NK-92 treated with Interleukin-12 subunit alpha and Interleukin-12 subunit beta, amount 100 ng/mL, for 24 hours (cell line): ENCODE measurements around the gene LPP.
"Not testable (repeated sequence)": the region's sequence is repeated elsewhere in the genome, so short reads cannot be mapped to it uniquely, and the experiment has no call there.

Experiments used
- DNase-seq: peaks from one replicate; lab custom pipeline; 2025; lab: John Stamatoyannopoulos, UW

LPP gene

GRCh38 chr3:188400494-188401243 lies 246.7 kb downstream of the LPP start:
- DNase-seq = no peak

GRCh38 chr3:188401244-188401993 lies 247.5 kb downstream of the LPP start:
- DNase-seq = no peak

- DNase-seq = no peak
Measured at GRCh38 chr3:188402229-188402628, 248.3 kb downstream of the LPP start.

- DNase-seq = no peak
Measured at GRCh38 chr3:188403404-188403803, 249.4 kb downstream of the LPP start.

GRCh38 chr3:188404124-188404523 lies 250.2 kb downstream of the LPP start:
- DNase-seq = no peak

GRCh38 chr3:188404701-188405100 lies 250.7 kb downstream of the LPP start:
- no peak for DNase-seq

- DNase-seq = no peak
Measured at GRCh38 chr3:188407158-188407880, 253.4 kb downstream of the LPP start.

GRCh38 chr3:188408831-188409230 lies 254.9 kb downstream of the LPP start:
- DNase-seq = no peak

GRCh38 chr3:188411750-188412149 lies 257.8 kb downstream of the LPP start:
- DNase-seq = no peak

- DNase-seq = no peak
Measured at GRCh38 chr3:188415196-188415595, 261.2 kb downstream of the LPP start.

- DNase-seq = no peak
Measured at GRCh38 chr3:188416041-188416440, 262.1 kb downstream of the LPP start.

GRCh38 chr3:188417271-188417696 lies 263.3 kb downstream of the LPP start:
- no peak for DNase-seq

- DNase-seq = no peak
Measured at GRCh38 chr3:188417766-188418165, 263.8 kb downstream of the LPP start.

GRCh38 chr3:188421151-188421821 lies 267.3 kb downstream of the LPP start:
- no peak for DNase-seq

GRCh38 chr3:188421836-188422540 lies 268.0 kb downstream of the LPP start:
- no peak for DNase-seq

GRCh38 chr3:188427981-188428380 lies 274.0 kb downstream of the LPP start:
- not testable (repeated sequence) for DNase-seq

- DNase-seq = no peak
Measured at GRCh38 chr3:188431040-188431439, 277.1 kb downstream of the LPP start.

GRCh38 chr3:188431553-188431952 lies 277.6 kb downstream of the LPP start:
- DNase-seq = no peak

GRCh38 chr3:188432802-188433520 lies 279.0 kb downstream of the LPP start:
- no peak for DNase-seq

GRCh38 chr3:188433521-188434150 lies 279.7 kb downstream of the LPP start:
- DNase-seq = no peak
